GM19324 (cell line): ENCODE measurements around the gene HEXIM2.

ENCODE experiments used
- ATAC-seq: cut with Tn5 transposase; IDR thresholded peaks from one replicate; pipeline ENCODE4 v1.9.1; 2021; ENCODE audit warnings: mild to moderate bottlenecking, moderate library complexity; ENCODE audit not compliant: unreplicated experiment, low FRiP score

HEXIM2 gene

DNA sequence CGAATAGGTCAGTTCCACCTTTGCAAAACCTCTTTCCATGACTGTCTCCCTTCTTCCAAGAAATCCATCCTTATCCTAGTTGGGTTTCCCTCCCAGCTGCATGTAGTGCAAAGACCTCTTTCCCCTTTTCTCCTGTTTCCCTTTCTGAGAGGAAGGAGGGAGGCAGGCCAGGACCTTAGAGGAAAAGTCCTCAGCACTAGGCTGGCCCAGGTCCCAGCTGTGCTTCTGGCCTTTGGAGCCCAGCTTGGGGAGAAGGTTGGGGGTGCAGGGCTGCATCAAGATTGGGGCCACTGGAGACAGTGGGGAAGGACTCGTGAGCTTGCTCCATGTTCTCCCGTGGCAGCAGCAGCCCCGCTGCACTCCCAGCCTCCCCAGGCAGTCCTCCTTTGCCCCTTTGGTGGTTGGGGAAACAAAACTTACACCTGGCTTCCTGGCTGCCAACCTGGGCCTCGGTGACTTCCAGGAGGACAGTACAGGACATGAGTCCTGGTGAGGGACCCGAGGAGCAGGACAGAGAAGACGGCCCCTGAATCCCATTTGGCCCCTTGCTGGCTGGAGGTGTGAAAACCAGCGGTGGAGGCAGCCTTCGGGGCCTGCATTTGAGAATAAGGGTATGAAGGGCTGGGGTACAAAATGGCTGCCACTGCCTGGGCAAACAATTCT lies 481 bp downstream of the HEXIM2 start:
- no peak for ATAC-seq

DNA sequence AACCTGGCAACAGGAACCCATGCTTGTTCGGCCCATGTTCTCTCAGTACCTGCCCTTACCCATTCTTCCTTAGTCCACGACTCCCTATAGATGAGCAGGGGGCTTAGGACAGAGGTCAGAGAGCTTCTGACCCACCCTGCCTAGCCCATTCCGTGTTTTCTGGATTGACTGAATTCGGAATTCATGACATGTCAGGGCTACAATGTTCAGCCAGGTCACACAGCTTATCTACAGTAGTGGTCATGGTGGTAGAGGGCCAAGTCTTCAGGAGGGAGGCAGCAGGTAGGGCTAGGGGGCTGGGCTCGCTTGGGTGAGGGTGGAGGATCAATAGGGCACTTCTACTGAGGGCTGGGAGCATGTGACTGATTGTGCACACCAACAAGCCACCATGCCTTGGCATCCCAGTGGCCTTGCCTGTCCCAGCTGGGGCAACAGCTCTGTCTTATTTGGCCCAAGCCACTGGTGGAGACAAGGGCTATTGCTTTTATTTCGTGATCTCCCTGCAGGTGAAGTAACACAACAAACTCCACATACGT lies 3.1 kb downstream of the HEXIM2 start:
- no peak for ATAC-seq

DNA sequence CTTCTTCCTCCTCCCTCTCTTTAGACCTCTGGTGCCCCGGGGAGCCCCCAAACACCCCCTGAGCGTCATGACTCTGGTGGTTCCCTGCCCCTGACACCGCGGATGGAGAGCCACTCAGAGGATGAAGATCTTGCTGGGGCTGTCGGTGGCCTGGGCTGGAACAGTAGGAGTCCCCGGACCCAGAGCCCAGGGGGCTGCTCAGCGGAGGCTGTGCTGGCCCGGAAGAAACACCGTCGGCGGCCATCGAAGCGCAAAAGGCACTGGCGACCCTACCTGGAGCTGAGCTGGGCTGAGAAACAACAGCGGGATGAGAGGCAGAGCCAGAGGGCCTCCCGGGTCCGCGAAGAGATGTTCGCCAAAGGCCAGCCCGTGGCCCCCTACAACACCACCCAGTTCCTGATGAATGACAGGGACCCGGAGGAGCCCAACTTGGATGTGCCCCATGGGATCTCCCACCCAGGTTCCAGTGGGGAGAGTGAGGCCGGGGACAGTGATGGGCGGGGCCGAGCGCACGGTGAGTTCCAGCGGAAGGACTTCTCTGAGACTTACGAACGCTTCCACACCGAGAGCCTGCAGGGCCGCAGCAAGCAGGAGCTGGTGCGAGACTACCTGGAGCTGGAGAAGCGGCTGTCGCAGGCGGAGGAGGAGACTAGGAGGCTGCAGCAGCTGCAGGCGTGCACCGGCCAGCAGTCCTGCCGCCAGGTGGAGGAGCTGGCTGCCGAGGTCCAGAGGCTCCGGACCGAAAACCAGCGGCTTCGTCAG lies 7.5 kb downstream of the HEXIM2 start:
- ATAC-seq = no peak

DNA sequence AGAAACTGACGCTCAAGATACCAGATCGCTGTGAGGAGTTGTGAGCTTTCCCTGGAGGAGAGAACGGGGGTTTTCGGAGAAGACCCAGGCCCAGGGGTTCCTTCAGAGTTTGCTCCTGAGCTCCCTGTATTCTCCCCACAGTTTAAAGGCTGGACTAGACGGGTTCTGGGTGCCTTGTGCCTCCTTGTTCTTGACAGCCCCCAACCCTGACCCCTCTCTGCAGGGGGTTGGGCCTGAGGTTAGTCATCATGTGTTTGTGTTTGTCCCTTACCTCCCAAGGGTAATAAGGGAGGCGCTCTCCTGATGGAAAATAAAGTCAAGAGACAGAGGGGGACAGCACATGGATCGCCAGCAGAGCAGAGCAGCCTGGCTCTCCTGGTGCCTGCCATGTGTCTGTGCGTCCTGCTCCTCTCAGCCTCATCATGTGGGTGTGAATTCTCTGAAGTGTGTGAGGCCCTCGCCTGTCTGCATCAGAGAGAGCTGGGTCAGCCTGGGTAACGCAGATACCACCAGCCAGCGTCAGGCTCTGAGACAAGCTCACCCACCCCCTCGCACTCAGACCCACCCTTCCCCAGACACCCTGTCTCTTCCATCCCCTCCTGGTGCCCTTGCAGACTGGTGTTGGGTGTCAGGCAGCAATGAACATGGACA lies 8.7 kb downstream of the HEXIM2 start:
- ATAC-seq = no peak

DNA sequence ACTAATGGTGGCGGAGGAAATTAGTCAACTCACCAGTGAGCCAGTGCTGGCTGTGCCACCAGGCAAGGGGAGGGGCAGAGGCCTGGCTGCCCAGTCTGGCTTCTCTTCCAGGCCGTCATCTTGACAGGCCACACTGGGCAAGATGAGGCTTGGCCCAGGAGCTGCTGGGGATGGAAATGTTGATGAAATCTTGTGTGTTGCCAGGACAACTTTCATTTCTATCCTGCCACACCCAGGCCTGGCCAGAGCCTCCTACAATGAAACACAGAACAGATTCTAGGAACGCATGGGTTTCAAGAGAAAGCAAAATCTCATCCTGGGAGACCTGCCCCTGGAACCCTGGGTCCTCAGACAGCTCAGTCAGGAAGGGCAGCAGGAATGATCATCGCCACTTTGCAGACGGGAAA lies 9.3 kb downstream of the HEXIM2 start:
- no peak for ATAC-seq

DNA sequence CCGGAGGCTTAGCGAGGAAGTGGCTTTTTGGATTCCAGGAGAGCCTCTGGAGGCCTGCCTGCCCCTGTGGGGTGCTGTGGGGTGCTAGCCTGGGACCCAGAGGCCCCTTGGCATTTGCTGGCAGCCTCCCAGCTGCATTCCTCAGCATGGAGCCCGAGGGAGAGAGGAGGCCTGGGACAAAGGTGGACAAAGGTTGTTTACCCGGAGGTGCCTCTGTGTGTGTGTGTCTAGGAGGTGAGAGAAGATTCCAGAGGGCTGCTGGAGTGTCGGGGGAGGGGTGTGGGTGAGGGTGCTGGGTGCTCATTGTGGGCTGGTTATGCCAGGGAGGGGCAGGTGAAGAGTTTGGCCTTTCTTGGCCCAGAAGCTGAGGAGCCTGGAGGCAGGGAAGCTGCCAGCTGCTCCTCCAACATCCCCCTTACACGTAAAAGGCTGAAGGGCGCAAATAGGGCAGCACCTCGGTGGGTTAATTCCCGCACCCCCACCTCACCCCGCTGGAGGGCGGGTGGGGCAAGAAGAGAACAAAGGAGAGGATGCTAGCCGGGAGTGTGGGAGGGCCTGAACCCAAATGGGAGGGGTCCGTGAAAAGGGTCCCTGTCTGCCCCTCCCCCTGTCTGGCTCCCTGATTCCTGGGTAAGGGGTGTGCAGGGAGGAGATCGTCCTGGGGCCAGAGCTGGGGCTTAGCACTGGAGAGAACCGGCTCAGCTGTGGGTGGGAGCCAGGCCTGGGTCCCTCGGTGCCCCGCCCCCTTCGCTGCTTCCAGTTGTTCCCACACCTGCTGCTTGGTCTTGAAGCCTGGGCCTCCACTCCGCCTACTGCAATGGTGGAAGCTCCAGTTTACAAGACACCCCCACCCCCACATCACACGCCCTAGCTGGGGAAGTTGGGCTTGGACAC lies 9.9 kb downstream of the HEXIM2 start:
- ATAC-seq = no peak

DNA sequence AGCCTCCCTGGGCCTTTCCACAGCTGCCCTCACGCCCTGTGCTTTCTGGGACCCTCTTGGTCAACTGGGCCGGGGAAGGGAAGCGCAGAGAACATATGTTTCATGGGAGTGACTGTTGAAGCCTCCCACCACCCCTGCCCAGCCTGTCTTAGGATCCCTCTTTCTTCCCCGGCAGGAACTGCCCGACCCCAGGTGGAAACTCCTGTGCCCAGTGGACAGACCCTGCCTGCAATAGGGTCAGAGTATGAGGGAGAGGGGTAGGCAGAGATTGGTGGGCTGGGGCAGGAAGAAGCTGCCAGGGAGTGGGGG lies 10.5 kb downstream of the HEXIM2 start:
- no peak for ATAC-seq

DNA sequence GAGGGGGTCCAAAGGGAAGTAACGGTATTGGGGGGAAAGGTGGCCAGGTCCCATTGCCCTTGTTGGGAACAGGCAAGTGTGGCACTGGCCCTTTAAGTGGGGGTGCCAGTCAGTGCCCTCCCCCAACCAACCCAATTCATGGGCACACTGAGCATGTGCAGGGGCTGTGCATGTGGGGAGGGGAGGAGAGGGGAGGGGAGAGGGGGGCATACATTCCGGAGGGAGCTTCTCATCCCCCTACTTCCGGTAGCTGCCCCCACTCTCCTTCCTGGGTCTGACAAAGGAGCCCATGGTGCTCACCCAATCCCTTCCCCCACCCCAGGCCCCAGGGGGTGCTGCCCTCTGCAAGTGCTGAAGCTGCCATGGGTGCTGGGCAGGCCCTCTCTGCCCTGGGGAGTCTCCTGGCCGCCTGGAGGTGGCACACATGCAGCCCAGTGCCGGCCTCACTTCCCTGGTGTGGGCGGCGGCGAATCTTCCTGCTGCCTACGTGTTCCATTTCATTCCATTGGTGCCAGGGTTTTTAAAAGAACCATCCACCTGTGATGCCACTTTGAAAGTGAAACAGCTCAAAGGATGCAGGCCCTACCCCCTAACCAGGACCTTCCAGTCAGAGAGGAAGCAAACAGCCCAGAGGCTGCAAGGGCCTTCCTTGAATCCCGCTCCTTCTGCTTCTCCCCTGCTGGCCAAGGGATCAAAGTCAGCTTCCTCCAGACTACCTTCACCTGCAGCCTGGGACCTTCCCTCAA lies 11.0 kb downstream of the HEXIM2 start:
- ATAC-seq = peak; percentile 51

DNA sequence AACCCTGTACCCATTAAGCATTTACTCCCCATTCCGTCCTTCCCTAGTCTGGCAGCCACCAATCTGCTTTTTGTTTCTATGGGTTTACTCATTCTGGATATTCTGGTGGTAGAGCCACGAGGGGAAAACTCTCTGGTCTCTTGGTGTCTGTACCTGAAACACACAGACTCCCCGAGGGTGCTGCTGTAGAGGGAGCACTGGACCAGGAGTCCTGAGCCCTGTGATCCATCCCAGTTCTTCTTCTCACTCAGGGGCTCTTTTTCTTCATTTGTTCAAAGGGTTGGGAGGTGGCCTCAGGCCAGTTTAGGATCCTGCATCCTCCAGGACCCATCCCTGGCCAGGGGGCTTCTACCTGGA lies 14.1 kb downstream of the HEXIM2 start:
- ATAC-seq = no peak

DNA sequence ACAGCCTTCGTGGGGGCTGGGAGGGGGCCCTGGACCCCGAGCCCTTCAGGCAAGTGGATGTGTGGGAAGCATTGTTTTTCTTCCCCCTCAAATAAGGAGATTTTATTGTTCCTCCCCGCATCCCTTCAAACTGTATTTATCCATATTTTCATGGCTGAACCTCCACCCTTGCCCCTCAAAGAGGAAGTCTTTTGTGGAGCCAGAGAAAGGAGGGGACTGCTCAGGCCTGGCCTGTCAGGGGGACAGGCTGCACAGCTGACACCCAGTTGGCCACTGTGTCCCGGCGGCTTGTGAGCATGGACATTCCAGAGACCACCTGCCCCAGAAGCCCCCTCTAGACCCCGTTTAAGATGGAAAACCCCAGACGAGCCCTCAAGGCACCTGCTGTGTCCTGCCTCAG lies 15.9 kb downstream of the HEXIM2 start:
- ATAC-seq = no peak

DNA sequence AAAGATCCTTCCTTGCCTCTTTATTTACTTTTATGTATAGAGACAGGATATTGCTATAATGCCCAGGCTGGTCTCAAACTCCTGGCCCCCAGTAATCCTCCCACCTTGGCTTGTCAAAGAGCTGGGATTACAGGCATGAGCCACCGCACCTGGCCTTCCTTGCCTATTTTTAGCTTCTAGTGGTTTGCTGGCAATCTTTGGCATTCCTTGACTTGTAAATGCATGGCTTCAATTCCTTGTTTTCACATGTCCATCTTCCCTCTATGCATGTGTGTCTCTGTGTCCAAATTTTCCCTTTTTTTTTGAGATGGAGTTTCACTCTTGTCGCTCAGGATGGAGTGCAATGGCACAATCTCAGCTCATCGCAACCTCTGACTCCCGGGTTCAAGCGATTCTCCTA lies 22.5 kb downstream of the HEXIM2 start:
- ATAC-seq = no peak

DNA sequence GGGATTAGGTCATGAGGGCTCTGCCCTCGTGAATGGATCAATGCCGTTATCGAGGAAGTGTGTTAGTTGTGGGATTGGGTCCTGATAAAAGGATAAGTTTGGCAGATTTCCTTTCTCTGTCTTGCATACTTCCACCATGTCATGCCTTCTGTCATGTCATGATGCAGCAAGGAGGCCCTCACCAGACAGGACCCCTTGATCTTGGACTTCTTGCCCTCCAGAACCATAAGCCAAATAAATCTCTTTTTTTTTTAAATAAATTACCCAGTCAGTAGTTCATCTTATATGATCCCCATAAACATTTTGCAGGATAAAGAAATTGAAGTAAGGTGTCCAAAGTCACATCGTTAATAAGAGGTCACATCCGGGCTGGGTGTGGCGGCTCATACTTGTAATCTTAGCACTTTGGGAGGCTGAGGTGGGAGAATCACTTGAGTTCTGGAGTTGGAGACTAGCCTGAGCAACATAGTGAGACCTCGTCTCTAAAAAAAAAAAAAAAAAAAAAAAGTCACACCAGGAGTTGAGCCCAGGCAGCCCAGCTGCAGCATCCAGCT lies 25.2 kb downstream of the HEXIM2 start:
- ATAC-seq = no peak

DNA sequence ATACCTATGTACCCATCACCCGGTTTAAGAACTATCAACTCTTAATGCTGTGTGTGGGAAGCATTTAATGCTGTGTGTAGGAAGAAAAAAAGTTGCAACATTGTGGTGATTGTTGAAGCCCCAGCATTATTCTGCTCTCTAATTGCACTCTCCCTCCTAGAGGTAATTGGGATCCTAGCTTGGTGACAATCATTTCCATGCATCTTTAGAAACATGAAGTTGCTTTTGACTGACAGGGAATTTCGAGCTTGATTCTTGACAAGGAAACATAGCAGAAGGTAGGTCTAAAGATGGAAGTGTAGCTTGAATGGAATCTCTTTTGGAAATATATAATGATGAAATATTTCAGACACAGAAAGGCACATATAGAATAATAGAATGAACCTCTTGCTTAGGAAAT lies 27.3 kb downstream of the HEXIM2 start:
- ATAC-seq = no peak

DNA sequence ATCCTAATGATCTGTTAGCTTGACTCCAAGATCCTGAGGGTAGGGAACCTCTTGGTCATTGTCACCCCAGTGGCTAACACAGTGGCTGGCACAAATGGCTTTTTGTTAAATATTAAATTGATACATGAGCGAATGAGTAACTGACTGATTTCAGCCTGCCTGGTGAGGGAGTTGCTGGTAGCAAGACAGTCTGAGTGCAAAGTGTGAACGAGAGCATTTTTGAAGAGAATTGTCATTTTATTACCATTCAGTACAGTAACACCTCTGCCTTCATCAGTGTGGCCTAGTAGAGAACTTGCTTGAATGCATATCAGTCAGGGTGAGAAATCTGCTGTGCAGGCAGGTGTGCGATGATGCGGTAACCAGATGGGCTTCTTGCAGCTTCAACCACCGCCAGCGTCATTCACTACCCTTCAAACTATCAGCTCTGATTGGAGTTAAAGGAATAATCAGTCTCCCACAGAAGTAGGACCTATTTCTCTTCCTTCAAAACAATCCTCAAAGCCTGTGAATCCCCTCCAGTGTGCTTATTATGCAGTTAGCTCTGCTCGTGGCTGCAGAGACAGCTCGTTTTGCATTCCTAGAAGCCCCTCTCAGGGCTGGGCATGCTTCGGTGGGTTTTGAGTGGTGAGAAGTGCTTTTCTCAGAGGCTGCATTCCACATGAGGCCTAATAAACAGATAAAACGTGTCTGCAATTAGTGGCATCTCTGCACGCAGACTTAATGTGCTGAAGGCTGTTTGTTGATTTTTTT lies 29.0 kb downstream of the HEXIM2 start:
- ATAC-seq = no peak

DNA sequence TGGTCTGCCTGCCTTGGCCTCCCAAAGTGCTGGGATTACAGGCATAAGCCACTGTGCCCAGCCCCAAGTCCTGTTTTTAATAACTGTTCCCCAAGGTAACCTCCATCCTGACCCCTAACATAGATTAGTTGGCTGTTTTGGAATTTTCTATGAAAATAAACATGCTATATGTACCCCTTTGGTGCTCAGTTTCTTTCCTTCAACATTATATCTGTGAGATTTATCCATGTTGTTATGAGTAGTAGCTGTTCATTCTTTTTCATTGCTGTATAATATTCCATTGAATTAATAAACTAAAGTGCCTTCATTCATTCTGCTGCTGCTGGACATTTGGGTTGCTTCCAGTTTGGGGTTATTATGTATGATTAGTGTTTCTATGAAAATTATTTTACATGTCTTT lies 33.7 kb downstream of the HEXIM2 start:
- ATAC-seq = no peak

DNA sequence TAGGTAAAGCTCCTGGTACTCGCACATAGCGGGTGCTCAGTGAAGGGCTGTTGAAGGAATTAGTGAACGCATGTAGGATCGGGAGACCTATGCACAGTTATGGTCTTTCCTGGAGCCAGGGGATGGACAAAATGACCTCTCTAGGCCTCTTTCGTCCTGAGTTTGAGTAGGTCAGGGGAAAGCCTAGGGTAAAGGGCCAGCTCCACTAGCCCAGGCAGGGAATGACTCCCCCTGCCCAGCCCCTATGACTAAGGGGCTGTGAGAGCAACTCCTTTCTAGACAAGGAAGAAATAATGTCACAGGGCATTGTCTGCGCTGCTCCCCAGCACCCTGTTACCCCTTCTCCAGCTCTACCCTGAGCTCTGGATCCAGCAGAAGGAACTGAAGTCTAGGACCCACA lies 35.4 kb downstream of the HEXIM2 start:
- no peak for ATAC-seq

DNA sequence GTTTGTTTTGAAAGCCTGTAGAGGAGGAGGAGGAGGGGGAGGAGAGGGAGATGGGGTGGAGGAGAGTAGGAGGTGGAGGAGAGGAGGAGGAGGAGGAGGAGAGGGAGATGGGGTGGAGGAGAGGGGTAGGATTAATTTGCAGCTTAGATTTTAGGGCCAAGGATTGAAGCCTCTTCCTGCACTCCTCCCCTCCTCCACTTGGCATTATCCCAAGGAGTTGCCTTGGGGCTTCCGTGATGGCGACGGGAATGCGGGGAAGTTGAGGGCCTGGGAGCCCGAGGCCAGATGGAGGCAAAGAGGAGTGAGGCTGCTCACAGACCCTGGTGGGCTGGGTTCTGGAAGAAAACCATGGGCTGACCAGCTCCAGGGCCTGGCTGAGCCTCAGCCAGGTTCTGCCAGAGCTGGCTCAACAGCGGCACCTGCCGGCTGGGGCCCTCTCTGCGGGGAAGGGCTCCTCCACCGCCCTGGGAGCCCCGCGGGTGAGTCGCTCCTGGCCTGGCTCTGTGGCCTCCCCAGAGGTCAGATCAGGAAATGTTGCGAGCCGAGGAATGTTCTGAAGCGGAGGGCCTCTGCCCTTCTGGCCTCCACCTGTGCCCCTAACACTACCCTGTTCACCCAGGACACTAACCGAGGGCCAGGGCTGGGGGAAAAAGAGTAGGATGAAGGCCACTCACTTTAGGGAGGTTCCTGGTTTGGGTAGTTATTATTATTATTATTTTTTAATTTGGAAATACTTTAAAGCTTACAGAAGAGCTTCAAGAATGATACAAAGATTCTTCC lies 36.1 kb downstream of the HEXIM2 start:
- ATAC-seq = peak; percentile 77

DNA sequence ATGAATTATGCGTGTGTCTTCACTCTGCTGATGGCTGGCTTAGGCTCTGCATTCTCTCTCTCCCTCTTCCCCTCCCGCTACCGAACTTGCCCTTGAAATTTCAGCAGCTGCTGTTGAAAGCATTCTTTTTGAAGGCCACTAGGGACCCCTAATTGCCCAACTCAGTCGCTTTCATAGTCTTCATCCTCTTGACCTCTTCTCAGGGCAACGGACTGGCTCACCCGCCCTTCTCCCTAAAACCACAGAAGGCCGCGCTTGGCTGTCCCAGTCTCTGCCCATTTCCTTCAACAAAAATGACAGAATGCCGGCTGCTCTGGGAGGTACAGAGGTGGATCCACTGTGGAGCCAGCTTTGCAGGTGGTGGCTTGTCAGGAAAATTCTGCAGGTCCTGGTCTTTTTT lies 39.0 kb downstream of the HEXIM2 start:
- ATAC-seq = no peak
